ENCODE results near the gene NPHP4. TPM values are rescaled to one million over a fixed set of nuclear protein-coding genes. Genes with fewer than 3 reads are reported as not detected.

NPHP4 gene
- total RNA-seq, 1 donor from 2014 or later = 4.0 TPM

- DNase-seq (ENCODE audit: low read depth, low spot score) = no peak
These were observed 178.7 kb downstream of the NPHP4 start for GRCh38 chr1:5813480-5813879.

Other genes starting within 250 kb of the NPHP4 start
- gene KCNAB2, start 53.5 kb upstream of the NPHP4 start, total RNA-seq = 2.4 and 3.5 TPM in 2 replicates
- gene CHD5, start 187.9 kb upstream of the NPHP4 start, total RNA-seq = 0.04 and 0.07 TPM in 2 replicates
- gene RPL22, start 207.2 kb upstream of the NPHP4 start, total RNA-seq = 136 and 193 TPM in 2 replicates
- gene RNF207, start 213.7 kb upstream of the NPHP4 start, total RNA-seq = 3.4 and 9.7 TPM in 2 replicates
- 77.2 and 124 TPM in 2 replicates for gene ICMT, start 243.5 kb upstream of the NPHP4 start, total RNA-seq